Measurements from ENCODE around the gene B3GAT1. TPM values are rescaled to one million over a fixed set of nuclear protein-coding genes. Genes with fewer than 3 reads are reported as not detected.

B3GAT1 gene
- polyA plus RNA-seq, 4 donors: 2.5 to 5.5 (median 4.1) TPM

DNA sequence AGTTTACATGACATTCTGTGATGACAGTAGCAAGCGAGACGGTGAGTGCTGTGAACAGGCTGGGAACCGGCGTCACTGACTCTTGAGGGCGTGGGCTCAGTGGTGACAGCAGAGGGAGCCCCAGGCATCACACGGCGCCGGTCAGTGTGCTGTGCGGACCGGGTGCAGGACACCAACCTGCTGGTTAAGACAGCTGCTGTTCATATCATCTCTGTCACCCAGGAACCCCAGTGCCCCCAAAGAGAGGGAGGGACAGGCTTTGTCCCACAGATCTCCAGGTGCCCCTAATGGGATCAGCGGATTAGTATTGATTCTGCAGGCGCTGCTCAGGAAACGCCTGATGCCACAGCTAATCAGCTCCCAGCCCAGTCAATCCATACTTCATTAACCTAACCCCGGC lies 18.4 kb downstream of the B3GAT1 start:
- DNase-seq (ENCODE audit: low read depth in 4 of 4, low spot score in 2 of 4): no peak

DNA sequence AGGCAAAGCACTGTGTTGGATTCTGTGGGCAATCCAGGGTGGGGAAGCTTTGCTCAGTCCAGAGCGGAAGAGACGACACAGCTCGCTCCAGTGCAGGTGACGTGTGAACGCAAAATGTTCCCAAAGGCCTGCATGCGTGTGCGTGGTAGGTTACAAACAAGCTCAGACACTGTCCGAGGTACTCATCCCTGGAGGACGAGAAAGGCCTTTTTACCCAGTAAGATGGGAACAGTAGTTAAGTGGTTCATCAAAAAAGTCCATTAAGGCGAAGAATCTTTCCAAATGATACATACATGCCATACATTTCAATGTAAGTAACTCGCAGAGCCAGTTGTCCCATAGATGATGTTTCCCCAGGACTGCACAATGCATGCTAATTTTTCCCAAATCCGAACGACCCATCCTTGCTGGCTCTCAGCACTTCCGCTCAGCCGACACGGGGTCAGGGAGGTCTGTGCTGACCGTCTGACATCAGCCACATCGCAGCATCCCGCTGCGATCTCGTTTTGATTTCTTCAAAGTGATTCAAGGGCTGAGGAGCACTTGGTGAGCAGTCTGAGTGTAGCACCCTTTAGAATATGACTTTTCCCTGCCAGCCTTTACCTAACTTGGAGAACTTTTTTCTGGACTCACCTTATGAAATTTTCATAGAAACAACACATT lies 19.0 kb downstream of the B3GAT1 start:
- DNase-seq (ENCODE audit: low read depth in 4 of 4, low spot score in 2 of 4): no peak

DNA sequence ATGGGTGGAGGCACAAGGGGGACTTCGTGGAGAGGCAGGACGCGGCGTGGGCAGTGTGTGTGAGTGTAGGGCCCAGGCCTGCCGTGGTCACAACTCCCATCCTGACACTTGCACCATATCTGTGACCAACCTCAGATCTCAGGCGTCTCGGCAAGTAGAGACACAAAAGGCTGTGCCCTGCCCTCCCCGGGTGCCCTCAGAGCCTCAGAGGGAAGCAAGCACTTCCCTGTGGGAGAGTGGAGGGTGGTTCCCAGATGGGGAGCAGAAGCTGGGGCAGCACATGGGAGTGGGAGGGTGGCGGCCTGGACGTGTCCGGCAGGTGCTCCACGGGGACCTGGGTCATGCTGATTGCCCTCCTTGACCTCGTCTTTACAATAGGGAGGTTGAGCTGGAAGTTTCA lies 20.4 kb downstream of the B3GAT1 start:
- no peak for DNase-seq (ENCODE audit: low read depth in 4 of 4, low spot score in 2 of 4)

DNA sequence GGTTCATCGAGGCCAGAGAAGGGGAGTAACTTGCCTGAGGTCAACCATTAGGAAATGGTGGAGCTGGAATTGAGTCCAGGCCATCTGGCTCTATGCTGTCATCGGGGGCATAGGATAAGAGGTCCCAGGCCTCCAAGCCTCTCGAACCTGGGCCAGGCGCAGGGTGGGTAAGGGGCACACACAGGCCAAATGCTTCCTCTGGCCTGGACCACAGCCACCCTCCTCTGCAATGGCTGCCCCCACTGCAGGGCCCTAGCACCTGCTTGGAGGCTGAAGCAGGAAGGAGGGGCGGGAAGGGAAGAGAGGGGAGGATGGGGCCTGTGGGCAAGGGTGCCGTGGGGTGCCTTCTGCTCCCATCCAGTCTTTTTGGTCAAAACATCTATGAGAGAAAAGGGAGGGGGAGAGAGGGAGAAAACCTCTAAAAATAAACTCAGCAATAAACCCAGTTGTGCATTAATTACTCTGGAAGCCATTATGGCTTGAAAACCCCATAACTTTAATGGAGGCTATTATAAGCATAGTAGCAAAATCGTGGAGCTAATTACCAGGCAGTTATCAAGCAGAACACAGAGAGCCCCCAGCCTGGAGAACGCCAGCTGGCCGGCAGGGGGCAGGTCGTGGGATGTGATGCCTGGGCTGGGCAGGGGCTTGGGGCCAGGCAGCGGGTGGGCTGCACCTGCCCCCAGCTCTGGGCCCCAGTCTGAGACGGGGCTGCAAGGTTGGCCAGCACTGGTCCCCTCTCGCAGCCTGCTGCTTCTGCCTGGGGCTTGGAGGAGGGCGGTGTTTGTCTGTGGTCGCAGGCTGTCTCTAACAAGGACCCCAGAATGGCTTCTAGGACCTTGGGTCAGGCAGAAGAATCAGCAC lies 21.1 kb downstream of the B3GAT1 start:
- no peak for DNase-seq (ENCODE audit: low read depth in 4 of 4, low spot score in 2 of 4)

DNA sequence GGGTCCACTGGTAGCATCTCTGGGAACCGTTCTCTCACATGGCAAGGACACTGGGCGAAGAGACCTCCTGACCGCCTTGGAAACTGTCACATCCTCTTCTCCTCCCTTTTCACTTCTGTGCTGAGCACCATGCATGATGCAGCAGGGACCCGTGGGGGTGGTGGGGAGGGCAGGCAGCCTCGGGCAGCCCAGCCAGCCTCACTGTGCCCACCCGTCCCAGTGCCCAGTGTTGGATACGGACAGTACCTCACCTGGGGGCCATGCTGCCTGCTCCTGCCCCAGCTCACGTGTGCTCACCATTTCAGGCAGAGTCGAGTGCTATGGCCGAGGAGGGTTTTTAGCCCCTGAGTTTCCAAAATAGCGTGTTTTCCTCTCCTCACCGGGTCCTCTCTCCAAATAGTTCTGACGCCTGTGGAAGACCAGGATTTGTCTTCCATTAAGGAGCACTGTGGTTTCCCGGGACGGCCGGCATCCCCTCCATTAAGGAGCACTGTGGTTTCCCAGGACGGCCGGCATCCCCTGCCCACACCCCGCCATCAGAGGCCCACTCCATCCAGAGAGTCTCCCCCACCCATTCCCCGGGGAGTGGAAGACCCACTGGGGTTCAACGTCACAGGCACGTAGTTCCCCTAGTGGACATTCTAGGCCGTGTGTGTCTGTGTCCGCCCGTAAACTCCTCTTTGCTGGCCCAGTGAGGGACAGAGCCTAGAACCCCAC lies 22.4 kb downstream of the B3GAT1 start:
- no peak for DNase-seq (ENCODE audit: low read depth in 4 of 4, low spot score in 2 of 4)

DNA sequence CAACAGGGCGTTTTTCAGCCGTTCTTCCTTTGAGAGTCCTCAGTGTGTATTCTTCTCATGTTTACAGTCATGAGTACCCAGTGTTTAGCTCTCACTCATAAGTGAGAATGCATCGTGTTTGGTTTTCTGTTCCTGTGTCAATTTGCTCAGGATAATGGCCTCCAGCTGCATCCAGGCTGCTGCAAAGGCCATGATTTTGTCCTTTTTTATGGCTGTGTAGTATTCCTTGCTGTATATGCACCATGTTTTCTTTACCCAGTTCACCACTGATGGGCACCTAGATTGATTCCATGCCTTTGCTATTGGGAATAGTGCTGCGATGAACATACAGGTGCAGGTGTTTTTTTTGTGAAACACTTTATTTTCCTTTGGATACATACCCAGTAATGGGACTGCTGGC lies 23.5 kb downstream of the B3GAT1 start:
- no peak for DNase-seq (ENCODE audit: low read depth in 4 of 4, low spot score in 2 of 4)

DNA sequence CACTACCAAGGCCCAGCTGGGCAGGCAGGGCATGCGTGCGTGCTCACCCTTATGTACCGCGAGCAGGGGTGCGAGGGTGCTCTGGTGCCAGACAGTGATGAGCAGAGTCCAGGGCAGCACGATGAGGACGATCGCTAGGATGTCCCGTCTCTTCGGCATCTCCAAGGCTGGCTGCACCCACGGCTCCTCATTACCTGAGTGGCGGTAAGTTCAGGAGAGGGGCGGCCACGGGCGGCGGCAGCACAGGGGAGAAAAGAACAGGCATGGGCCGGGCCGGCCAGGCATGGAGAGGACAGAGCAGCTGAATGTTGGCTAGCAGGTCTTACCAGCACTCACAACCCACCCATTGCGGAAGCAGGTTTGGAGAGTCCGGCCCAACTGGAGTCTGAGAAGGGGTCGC lies 24.5 kb downstream of the B3GAT1 start:
- DNase-seq (ENCODE audit: low read depth in 4 of 4, low spot score in 2 of 4): no peak

DNA sequence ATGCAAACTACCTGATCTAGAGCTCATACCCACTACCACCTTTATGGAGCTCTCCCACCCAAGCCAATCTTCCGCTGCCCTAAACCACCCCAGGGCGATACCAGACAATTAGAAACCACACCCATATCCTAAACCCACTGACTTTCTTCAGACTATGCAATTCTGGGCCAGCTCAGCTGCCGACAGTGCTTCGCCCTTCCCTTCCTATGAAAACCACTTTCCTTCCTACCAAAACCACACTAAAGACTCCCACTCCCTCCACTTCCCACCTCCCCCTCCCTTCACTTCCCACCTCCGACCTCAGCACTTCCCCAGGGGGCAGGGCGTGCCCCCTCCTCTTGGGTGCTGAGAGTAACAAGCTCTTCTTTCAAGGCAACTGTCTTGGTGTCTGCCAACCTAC lies 25.1 kb downstream of the B3GAT1 start:
- DNase-seq (ENCODE audit: low read depth in 4 of 4, low spot score in 2 of 4): no peak

DNA sequence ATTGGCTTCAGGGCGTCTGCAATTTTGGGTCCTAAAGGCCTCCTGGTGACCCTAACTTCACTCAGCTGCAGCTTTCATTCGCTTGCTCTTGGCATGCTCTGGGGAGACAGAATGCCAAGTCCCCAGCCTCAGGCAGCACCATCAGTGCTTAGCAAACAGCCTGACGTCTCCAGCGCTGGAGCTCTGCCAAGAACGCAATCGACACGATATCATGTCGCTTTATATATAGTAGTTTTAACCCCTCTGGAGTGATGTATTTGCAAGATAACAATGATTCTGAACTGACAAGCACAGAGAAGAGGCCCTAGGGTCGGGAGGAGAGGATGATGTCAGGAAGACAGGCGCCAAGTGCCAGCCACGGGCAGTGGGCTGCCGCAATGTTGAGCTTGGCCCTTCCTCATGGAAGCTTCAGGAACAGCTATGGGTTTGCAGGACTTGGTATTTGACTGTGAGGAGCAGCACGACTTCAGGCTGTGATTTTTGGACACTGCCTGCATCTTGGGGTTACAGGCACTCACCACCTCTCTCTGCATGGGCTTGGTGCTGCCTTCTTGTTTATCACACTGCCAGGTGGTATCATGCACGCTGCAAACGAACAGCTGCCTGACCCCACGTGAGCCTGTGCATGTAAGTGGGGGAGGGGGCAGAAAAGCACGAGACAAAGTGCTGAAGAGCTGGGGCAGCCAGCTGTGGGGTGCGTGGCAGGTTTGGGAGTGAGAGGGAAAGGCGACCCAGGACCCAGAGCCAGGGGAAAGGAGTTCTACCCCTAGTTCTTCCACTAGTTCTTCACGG lies 26.1 kb downstream of the B3GAT1 start:
- no peak for DNase-seq (ENCODE audit: low read depth in 4 of 4, low spot score in 2 of 4)

DNA sequence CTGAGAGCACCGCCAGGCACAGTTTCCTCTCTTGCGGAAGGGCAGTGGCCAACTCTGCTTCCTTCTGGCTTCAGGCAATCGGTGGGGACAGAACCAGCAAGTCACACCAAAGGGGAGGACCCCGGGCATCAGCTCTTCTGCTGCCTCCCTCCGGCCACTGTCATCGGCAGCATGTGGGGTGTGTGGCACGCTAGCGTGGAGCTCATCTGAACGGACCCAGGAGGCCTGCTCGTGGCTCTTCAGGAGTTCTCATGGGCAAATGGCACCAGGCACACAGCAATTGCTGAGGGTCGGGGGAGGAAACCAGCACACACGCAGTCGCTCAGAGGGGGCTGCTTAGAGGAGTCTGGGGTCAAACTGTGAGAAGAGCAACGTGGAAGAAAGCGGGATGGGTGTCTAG lies 26.9 kb downstream of the B3GAT1 start:
- no peak for DNase-seq (ENCODE audit: low read depth in 4 of 4, low spot score in 2 of 4)

DNA sequence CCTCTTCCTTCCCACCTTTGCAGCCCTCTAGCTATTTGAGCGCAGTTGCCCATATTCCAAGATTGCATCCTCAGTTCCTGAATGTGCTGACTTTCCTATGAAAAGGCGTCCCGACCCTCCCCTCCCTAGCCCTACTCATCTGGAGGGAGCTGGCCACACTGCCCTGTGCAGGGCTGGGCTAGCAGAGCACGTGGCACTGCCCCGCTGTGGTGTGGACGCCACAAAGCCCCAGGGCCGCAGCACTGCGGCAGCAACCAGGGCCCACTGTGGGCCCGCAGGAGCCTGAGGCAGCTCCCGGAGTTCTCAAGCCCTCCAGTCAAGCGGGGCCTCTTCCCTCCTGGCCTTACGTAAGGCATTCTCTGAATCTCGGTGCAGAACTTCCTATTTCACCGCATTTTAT lies 27.6 kb downstream of the B3GAT1 start:
- DNase-seq (ENCODE audit: low read depth in 4 of 4, low spot score in 2 of 4): no peak

DNA sequence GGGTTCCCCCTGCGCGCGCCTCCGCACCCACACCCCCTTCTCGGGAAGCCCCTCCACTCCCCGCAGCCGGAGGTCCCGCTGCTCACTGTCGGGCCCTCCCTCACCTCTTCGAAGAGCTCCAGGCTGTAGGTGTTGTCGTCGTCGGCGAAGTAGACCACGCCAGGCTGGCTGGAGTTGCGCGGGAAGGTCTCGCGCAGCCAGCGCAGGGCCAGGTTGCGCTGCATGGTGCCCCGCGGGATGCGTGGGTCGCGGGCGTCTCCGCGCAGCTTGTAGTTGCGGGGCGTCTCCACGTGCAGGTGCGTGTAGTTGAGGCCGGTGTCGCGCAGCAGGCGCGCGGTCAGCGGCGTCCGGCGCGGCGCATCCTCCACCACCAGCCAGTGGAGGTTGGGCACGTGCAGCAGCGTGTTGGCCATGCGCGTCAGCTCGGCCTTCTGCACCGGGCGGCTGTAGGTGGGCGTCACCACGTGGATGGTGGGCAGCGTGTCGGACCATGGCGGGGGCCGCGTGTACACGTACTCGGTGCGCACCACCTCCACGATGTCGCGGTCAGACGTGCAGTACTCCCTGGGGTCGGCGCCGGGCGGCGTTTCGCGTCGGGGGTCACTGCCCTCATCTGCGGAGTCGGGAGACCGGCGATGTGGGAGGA lies 28.3 kb downstream of the B3GAT1 start:
- DNase-seq (ENCODE audit: low read depth in 4 of 4, low spot score in 2 of 4): no peak

DNA sequence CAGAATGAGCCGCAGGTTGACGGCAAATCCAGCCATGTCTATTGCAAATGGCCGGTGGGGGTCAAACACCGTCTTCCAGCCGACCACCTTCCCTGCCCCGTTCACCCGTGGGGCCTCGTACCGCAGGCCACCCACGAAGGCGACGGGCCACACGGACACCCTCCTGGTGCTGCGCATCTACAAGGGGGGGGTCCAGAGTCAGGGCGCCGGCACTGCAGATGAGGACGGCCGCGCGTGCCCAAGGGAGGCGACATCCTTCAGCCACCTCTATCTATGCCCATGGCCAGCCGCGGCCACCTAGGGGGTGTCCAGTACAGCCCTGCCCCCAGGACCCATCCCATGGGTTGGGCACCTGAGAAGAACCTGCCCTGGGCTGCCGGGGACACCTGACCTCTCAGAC lies 29.2 kb downstream of the B3GAT1 start:
- no peak for DNase-seq (ENCODE audit: low read depth in 4 of 4, low spot score in 2 of 4)

DNA sequence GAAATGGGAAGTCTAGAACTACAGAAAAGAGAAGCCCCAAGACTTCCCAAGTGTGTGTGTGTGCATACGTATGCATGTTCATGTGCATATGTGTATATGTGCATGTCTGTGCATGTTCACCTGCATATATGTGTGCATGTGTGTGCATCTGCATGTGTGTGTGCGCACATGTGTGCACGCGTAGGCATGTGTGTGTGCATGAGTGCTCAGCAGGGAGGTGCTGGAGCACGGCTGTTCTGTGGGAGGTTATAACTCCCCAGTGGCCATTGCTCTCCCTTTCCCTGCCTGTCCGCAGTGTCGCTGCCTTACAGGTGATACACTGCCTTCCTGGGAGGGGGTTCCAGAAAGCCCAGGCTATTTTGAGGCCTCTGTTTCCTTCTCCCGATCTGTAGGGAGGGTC lies 29.8 kb downstream of the B3GAT1 start:
- DNase-seq (ENCODE audit: low read depth in 4 of 4, low spot score in 2 of 4): no peak

DNA sequence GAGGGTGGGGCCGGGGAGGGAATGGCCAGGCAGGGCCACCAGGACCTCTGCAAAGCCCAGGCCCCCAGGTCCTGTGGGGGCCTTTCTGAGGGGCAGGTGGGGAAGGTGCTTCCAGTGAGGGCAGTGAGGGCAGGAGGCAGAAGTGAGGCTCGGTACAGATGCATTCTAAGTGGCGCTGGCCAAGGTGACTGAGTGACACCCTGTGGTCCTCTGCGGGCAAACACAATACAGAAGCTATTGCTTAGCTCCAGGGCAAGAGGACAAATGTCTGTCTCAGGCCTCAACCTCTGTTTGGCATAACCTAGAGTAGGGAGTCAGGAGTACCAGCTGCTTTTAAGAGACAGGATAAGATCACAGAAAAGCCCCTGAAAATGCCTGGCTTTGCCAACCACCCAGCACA lies 31.3 kb downstream of the B3GAT1 start:
- DNase-seq (ENCODE audit: low read depth in 4 of 4, low spot score in 2 of 4): no peak

DNA sequence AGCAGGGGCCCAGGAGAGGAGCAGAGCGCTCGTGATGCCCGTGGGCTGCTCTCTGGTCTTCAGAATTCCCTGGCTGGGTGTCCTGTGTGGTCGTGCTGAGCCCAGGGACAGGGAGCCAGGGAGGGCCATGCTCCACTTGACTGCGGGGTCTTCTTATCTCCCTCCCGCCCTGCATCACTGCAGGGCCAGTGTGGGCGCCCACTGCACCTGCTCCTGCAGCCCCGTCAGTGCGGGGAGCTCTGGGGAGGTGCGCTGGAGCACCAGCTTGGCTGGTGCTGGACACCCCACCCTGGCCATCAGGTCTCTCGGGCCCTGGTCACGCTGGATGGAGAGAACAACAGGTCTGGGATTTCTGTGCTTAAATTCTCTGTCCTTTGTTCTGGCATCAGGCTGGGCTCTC lies 31.8 kb downstream of the B3GAT1 start:
- no peak for DNase-seq (ENCODE audit: low read depth in 4 of 4, low spot score in 2 of 4)

DNA sequence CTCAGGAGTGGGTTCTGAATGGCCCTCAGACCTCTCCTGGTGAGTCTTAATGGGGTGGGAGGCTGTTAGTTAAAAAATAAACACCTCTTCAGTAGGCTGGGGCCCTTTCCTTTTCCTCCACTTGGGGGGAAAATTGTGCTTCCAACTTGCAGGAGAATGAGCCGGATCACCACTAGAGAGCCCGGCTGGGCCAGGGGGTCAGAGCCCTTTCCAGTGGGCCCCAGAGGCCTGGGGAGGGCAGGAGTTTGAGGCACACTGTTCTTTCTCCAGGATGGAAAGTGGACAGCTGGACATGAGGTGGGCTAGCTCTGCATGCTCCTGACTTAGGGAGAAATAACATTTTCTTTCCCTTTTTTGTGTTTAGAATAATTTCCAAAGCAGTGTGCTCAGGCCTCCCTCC lies 32.8 kb downstream of the B3GAT1 start:
- no peak for DNase-seq (ENCODE audit: low read depth in 4 of 4, low spot score in 2 of 4)

DNA sequence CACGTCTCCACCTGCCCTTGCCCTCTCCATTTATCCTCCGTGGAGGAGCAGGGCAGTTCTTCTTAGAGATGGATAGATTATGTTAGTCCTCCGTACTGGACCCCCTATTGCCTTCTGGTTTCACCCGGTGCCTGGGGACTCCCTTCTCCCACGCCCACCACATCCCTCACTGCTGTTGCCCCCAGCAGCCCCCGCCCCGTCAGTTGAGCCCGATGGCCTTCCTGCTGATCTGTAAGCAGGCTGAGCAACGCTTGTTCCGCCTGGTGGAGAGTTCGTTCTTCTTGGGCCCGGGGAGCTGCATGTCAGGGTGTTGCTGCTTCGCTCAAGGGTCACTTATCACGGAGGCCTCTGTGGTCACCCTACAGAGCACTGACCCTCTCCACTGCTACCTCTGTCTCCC lies 34.2 kb downstream of the B3GAT1 start:
- no peak for DNase-seq (ENCODE audit: low read depth in 4 of 4, low spot score in 2 of 4)

DNA sequence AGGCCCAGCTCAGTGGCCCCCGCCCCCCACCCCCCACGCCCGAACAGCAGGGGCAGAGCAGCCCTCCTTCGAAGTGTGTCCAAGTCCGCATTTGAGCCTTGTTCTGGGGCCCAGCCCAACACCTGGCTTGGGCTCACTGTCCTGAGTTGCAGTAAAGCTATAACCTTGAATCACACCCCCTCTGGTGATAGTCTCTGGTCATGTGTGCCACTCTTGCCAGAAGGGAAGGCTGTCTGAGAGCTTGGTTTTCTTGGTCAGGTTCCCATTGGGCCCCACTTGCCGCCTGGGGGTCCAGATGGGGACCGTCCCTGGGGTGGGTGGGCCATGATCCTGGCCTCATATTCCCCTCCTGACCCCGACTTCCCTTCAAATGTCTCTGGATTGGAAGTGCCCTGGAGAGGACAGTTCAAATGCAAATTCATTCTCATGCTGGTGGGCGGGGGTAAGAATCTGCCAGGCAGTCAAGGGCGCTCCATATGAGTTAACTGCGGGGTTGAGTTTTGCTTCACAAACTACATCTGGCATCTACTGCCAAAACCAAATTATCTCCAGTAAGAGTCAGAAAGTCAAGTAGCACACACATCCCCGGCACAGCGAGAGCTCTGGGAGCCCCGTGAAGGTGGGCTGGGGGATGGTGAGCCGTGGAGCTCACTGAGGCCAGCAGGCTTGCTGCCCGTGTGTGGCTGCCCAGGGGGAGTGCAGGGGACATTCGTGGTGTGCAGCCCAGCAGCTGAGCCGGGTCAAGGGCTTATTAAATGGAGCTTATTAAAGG lies 35.7 kb downstream of the B3GAT1 start:
- DNase-seq (ENCODE audit: low read depth in 4 of 4, low spot score in 2 of 4): no peak

Data from left renal cortex interstitium (tissue), 4 donors.